Fibroblast of skin of scalp (primary cell): Measurements from ENCODE around the gene AAK1.
A peak's percentile ranks its signal among the peaks of the same experiment; 100 is the strongest.
"Not testable (repeated sequence)": the region's sequence is repeated elsewhere in the genome, so short reads cannot be mapped to it uniquely, and the experiment has no call there.

Source experiments
- DNase-seq: peaks from one replicate; pipeline ENCODE4 v3.0.0-alpha.2; 2013

The AAK1 gene

DNA sequence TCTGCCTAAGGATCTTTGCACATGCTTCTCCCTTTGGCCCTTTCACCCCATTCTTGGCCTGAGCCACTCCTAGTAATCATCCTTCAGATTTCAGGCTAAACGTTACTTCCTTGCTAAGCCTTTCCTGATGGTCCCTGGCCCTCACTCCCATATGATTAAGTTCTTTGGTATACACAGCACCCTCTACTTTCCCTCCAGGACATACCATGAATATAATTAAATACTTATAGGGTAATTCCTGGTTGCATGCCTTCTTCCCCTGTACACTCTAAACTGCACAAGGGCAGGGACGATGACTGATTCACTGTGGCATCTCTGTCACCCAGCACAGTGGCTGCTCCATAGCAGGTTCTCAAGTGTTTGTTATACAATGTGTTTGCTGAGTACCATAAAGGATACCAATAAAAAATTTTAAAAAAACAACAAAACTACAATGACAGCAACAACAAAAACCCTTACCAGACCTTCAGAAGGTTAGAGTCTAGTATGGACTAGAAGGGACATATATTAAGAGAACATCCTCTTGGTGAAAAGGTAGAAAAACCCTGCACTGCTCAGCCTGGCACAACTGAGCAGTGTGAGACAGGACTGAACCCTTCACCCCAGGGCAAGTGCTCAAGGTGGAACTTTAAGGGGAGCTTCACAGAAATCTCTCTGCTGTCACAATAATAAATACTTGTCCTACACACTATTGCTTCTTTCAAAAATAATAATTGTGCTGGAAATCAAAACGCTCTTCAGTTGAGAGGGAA is 76.2 kb downstream of the AAK1 start:
- DNase-seq, result peak; percentile 92

DNA sequence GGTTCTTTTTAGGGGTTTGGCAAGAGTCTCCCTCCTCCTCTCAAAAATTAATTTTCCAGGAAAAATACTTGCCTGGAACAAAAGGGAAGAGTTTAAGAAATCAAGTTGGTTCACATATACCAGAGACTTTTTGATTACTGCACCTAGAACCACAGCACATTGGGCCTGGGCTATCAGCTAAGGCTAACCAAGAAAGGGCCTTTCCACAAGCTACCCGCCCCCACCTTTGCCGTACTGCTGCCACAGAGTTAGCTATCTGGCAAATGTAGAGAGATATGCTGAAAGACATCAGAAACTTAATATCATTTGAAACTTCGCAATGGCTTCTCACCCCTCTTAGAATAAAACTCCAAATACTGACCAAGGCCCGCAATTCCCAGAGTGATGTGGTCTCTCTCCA is 76.9 kb downstream of the AAK1 start:
- no peak for DNase-seq

DNA sequence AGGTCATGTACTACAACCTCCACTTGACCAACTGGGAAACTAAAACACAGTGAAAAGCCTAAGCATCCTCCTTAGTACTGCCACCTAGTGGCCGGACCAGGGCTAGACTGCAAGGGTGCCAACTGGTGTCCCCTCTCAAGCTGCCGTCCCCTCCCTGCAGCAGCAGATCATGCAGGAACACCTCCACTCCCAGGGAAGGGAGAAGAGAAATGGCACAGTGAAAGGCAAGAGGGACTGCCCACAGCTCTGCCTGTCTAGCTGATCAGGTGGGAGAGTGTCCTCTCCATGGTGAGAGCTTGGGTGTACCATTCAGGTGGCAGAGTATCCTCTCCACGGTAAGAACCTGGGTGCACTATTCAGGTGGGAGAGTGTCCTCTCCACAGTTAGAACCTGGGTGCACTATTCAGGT is 78.1 kb downstream of the AAK1 start:
- DNase-seq, result no peak

DNA sequence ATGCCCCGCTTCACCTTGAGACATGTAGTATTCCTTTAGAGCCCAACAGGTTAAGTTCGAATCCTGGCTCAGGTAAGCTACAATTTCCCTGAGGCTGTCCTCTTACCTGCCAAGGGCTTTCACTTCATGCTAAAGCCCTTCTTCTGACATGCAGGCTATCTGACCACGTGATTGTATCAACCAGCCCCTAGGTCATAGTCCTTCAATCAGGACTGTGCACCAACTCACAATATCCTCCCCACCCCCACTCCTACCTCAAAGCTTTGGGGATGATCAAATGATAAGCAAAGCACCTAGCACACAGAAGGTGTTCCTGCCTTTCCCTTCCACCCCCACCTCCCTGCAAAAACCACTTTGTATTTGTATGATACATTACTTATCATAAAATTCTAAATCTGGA is 78.9 kb downstream of the AAK1 start:
- DNase-seq, result no peak

DNA sequence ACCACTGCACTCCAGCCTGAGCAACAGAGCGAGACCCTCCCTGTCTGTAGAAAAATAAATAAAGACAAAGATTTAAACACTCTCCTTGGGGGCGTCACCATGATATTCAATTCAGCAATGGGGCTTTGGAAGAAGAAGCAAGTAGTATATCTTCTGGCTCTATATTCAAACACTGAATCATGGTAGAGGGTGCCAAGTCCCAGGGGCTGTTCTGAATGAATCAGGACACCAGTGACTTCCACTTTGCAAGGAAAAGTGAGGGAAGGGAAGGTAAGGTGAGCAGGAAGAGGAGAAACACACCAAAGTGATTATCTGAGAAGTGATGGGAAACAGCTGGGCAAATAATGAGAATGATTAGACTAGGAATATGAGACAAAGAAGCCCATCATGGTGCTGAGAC is 80.5 kb downstream of the AAK1 start:
- DNase-seq, result no peak

DNA sequence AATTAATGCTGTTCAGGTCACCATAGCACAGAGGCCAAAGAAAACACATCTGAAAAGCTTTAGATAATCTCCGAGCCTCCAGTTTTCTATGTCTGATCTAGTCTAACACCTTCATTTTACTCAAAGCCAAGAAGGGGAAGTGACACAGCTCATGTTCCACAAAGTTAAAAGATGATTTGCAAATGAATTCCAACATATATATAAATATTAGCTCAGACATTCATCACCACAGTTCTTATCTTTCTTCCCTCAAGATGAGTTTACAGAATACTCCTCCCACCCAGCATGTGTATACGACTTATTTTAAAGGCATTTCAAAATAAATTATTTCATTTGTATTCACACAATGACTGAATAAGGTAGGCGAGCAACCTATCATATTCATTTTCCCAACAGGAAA is 82.4 kb downstream of the AAK1 start:
- DNase-seq, result no peak

DNA sequence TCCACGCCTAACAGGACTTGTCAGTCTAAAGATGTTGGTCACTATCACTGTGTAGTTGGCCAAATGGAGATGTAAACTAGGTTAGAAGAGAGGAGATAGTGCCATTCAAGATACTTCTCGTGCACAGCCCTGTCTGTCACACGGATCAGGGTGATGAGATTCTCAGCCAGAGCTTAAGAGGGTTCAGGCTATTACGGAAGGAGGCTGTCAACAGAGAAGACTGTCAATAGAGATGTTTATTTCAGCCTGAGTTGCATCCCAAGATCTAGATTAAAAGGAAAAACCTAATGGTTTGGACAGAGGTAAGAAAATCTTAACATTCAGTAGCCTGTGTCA is 83.4 kb downstream of the AAK1 start:
- no peak for DNase-seq

DNA sequence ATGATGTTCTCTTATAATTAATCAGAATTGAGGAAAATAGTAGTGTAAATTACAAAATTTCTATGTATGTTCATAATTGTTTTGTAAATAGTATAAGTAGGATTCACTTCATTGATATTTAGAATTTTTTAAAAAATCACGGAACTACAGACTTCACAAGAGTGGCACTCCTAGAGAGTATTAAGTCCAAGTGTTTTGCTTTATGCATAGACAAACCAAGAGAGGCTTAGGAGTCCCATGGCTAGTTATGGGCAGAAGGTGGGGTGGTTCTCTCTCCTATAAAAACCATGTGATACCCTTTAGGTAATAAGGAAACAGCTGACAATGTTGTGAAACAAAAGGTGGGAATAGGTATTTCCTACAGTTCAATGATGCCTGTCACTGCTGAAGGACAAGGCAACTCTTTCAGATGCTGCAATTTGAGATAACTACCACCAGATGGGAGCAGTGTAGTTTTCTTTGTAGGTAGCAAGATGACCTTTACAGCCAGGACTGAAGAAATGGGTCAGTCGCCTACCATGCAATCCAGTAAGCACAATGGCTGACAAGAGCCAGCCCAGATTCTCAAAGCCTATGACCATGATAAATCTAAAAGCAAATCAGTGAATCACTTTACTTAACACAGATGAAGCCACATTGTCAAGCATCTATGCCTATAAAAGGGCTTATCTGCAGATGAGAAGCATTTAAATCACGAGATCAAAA is 83.9 kb downstream of the AAK1 start:
- peak; percentile 58 for DNase-seq

DNA sequence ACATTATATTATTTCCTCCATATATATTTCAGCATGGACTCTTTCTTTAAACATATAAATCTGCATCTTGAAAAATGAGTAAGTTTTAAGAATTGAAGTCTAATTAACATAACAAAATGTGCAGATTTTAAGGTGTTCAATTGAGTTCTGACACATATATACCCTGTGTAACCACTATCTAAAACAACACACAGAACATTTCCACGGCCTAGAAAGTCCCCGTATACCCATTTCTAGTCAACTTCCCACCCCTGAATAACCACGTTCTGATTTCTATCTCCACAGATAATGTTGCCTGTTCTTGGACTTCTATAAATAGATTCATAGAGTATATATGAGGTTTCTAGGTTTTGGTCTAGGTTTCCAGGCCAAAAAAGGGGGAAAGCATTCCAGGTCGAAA is 87.5 kb downstream of the AAK1 start:
- no peak for DNase-seq

DNA sequence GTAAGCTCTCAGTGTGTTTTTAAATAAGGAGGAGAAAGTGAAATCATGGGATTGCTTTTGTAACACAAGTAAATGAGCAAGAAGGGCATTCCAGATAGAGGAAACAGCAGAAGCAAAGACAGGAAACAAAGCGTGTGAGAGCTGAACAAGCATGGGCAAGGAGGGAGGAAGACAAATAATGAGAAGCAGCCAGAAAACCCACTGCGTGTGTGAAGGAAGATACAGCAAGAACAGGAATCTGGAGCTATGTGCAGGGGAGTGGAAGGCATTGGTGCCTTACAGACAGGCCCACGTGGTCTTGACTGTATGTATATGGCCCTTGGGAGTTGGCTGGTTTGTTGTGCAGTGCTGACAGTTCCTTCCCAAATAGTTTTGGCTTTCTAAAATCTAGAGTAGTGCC is 88.6 kb downstream of the AAK1 start:
- DNase-seq, result peak; percentile 74

DNA sequence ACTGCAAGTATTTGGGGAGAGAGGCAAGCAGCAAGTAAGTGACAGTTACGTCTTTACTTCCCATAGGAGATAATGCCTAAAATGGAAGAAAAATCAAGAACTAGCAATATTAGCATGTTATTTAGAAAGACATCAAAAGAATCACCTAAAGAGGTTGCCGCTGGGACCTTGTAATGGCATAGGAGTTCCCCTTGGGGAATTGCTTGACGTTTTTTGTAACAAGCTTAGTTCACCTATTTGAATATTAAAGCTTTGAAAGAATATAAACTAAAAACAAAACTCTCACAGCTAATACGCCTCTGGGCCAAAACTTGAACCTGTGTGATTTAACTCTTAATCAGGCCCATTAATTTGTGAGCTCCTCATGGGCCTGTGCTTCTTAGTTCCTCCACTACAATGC is 89.0 kb downstream of the AAK1 start:
- no peak for DNase-seq

DNA sequence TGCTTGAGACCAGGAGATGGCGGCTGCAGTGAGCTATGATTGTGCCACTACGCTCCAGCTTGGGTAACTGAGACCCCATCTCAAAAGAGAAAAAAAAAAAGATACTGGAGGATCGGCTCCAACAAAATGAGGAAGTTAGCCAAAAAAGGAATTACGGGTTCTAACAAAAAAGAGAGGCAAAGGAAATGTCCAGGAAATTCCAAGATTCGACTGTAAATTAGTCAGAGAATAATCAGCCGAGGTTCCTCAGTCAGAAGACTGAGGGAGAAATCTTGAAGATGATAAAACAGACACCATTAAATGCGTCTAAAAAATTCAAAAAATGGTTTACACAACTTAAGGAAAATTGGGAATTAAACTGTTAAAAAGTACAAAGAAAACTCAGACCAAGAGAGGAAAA is 89.5 kb downstream of the AAK1 start:
- DNase-seq, result no peak

DNA sequence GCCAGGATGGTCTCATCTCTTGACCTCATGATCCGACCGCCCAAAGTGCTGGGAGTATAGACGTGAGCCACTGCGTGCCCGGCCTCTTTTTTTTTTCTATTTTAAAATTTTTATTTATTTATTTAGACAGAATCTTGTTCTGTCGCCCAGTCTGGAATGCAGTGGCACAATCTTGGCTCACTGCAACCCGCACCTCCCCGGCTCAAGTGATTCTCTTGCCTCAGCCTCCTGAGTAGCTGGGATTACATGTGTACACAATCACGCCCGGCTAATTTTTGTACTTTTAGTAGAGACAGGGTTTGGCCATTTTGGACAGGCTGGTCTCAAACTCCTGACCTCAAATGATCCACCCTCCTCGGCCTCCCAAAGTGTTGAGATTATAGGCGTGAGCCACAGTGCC is 93.0 kb downstream of the AAK1 start:
- DNase-seq, result not testable (repeated sequence)

DNA sequence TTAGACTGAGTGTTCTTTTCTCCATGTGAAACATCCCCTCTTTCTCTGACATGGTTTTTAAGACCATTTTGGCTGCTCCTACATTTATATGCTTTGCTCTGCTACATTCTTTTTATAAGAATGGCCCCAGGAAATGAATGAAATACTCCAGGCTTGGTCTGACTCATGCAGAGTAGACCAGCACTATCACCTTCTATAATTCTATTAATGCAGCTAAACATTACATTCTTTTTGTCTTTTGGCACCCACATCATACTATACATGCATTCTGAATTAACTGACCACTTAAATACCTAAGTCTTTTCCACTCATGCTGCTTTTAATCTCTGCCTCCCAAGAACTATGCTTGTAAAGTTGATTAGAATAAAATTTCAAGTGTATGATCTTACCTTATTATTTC is 94.1 kb downstream of the AAK1 start:
- DNase-seq, result peak; percentile 75

DNA sequence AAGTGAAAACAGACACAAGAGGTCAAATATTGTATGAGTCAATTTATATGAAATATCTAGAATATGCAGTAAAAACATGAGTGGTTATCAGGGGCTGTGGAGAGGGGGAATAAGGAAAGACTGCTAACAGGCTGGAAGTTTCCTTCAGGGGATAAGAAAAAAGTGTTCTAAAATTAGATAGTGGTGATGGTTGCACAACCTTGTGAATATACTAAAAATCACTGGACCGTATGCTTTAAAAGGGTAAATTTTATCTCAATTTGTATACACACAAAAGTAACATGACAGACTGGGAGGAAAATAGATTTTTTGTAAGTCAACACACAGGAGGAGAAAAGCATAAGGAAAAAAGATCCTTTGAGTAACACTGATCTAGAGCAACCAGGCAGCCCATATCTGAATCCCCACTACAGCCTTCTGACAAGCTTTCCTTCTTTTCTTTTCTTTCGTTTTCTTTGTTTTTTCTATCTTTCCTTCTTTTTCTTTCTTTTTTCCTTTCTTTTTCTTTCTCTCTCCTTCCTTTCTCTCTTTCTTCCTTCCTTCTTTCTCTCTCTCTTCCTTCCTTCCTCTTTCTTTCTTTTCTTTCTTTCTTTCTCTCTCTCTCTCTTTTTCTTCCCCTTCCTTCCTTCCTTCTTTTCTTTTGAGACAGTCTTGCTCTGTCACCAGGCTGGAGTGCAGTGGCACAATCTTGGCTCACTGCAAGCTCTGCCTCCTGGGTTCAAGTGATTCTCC is 95.4 kb downstream of the AAK1 start:
- peak; percentile 39 for DNase-seq

DNA sequence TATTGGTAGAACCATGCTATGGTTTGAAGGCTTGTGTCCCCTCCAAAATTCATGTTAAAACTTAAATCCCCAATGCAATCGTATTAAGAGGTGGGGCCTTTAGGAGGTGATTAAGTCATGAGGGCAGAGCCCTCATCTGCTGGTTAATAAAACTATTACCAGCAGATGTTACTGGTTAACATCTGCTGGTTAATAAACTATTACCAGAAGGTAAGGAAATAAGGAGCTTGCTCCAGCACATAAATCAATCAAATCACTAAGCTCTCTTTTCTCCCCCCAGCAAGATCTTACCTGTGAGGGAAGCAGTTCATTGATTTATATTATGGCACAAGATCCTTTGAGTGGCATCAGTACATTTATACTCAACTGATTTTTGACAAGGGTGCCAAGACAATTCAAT is 96.9 kb downstream of the AAK1 start:
- no peak for DNase-seq

DNA sequence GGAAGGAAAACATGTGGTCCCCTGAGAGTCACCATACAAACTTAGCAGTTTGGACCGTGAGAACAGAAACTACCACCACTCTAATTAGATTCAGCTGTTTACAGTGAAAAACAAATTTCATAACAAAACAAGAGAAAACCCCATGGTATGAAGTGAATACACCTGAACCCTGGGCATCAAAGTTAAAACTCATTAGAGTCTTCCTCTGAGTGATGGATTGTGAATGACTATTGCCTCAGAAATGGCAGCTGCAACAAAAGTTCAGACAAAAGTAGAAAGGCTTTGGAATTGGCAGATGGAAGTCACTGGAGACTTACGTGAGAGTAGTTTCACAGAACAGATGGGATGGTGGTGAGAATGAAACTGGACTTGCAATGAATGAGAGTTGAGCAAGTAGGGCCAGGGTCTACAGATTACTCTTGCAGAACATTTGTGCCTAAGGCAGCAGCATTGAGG is 98.0 kb downstream of the AAK1 start:
- DNase-seq, result no peak

DNA sequence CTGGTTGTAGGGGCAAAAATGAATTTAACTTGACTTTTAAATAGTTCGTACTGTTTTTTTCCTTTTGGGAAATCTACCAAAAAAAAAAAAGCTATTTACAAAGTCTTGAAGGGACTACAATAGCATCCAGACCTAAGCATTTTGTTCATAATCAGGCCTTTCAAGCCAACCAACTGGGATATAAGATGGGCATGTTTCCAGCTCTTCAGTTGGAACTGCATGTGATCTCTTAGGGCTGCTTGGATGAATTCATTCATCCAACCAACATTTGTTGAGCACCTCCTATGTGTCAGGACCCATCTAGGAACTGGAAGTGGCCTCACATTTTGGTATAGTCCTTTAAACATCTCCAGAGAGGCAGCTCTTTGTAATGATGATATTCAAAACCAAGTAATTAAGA is 98.6 kb downstream of the AAK1 start:
- DNase-seq, result no peak

DNA sequence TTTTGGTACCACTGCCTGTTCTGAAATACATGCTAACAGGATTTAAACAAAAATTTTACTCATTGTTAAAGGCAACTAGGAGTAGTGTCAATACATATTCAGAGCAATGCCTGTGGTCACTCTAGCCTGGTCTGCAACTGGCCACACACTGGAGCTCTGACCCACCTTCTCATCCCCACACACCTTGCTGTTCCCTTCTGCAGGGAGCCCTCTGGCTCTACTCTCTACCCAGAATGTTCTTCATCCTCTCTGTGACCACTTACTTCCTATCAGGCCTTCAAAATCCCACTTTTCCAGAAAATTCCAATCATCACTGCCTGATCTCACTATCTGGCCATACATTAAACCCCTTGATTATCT is 104.0 kb downstream of the AAK1 start:
- no peak for DNase-seq

DNA sequence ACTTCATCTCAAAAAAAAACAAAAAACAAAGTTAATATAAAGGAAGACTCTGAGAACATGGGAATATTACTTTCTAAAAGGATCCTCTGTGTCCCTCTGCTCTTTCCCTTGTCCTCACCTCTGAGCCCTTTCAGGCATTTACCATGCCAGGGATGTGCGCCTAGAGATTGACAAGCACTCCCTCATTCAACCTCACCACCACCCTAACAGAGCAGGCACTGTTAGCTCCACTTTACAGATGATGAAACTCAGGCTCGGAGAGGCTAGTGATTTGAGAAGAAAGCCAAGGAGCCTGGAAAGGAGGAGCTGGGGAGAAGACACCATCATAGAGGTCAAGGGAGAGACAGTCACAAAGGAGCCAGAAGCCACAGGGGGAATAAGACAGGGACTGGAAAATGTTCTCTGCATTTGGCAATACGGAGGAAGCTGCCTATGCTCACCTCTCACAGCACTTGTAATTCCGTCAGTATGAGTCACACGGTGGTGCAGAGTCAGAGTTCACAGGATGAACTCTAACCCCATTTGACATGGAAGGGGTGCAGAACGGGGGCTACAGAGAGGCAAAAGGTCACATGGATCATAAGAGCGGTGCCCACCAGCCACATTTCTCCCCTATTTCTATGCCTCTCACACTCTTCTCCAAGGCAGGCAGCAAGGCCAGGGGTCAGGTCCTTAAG is 104.5 kb downstream of the AAK1 start:
- no peak for DNase-seq

DNA sequence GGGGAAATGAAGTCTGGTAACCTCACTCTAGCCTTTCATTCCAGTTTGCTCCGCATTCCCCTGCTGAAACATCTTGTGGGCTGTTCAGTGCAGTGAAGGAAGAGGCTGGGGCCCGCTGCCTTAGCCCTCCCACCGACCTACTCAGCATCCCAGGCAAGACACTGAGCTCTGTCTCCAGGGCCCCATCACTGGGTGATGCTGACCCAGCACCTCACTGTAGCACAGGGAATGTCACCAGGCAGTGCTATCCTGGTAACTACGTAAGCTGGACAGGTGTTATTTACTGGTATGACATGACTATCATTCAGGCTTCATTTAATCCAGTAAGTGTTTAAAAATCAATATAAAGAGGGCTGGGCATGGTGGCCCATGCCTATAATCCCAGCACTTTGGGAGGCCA is 105.3 kb downstream of the AAK1 start:
- DNase-seq, result no peak

DNA sequence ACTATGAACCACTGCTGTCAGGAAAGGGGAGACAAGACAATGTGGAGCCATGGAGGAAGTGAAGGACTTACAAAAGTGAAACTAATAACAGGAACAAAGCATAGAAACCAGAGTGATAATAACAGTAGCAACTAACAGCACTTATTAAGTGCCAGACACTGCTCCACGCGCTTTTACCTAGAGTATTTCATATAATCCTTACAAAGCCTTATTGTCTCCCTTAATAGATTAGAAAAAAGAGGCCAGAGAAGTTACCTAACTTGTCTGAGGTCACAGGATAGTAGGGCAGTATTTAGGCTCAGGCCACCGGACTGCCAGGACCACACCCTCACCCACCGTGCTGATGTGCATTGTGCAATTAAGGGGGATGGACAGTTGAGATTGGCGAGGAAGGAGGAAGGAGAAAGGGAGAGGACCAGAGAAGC is 107.7 kb downstream of the AAK1 start:
- no peak for DNase-seq

DNA sequence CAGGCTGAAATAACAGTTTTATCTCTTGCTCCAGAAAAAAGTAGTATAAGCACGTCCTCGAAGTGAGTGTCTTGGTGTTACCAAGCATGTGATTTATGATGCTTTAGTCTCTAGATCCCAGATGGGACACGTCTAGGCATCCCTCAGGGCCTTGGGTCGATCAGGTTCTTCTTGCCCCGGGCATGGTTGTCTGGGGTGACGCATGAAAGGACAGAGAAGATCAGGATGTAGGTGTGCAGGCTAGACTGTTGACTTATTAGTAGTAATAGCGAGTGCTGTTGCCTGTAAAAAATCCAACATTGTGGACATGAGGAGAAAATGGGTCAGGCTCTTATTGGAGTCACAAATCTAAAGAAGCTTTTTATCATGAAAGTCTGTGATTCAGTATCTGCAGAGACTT is 112.4 kb downstream of the AAK1 start:
- DNase-seq, result no peak
